HG03135 (cell line): ENCODE measurements around the gene NLGN2.

Experiments used
- ATAC-seq: cut with Tn5 transposase; IDR thresholded peaks from one replicate; pipeline ENCODE4 v1.9.1; 2021; ENCODE audit warnings: mild to moderate bottlenecking, moderate library complexity; ENCODE audit not compliant: unreplicated experiment

Gene NLGN2

GRCh38 chr17:7391307-7391706 is 16.3 kb upstream of the NLGN2 start:
- ATAC-seq: no peak

GRCh38 chr17:7392696-7393612 is 14.7 kb upstream of the NLGN2 start:
- no peak for ATAC-seq

DNA sequence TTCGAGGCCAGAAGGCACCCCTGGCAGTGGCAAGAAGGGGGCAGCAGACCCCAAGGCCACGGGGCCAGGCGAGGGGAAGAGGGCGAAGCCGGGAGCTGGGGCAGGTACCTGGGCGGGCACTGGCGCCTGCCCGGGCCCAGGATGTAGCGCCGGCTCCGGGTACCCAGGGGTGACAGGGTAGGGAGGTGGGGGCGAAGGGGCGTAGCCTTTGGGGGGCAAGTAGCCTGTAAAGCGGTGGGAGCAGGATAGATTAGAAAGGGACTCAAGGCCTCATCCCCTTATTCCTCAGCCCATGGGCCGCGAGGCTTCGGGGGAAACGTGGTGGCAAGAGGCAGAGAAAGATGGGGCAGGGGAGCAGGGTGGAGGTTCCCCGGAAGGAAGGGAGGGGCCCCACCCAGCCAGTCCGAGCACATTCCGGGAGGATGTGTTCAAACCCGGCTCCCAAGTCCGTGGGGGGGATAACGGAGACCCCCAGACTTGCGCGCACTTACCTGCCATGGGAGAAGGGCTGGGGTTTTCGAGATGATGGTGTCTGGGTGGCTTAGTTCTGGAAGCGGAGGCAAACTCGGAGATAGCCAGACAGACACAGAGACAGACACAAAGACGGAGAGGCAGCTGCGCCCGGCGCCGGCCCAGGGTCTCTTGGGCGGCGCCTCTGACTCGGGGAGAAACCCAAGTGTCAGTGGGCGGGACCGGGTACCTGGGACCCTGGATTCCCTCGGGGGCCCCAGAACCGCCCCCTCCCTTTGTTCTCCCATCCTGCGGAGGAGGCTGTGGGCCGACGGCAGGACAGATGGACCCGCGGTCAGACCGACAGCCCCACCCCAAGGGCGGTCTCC is 13.8 kb upstream of the NLGN2 start:
- ATAC-seq: peak; percentile 39

DNA sequence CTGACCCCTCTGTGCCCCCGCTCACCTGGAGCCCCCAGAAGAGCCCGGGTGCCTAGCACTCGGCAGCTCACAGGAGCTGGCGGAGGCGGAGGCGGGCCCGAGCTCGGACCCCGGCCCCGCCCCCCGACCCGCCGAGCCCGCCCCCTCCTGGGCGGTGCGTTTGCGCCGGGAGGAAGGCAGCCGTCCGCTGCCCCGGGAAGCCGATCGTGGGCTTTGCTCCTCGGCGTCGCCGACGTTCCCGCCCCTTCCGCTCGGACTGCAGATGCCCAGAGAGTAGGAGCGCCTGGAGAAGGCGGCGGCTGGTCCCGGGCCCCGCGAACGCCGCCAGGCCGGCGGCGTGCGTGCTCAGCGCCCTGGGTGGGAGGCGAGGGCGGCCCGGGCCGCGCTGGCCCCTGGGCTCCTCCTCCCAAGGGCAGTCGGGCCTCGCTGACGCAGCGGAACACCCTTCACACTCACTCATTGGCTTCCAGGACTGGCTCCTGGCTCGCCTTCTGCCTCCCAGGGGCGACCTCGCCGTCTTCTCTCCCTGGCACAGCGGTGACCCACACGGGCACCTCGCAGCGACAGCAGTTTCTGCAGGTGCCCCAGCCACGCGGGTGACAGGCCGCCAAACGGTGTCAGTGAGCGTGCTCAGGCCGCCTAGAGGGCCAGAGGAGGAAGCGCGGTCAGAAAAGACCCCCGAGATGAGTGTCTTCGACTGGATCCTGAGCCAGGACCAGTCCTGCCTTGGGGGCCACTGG is 13.0 kb upstream of the NLGN2 start, which contains the start of gene PLSCR3:
Gene PLSCR3, minus strand, starts transcription at position 74 of the 740 bp plus-strand sequence. CDS start 415 bp downstream, outside the sequence.
- peak; percentile 77 for ATAC-seq

- no peak for ATAC-seq
Measured at GRCh38 chr17:7396147-7396546, 11.5 kb upstream of the NLGN2 start.

DNA sequence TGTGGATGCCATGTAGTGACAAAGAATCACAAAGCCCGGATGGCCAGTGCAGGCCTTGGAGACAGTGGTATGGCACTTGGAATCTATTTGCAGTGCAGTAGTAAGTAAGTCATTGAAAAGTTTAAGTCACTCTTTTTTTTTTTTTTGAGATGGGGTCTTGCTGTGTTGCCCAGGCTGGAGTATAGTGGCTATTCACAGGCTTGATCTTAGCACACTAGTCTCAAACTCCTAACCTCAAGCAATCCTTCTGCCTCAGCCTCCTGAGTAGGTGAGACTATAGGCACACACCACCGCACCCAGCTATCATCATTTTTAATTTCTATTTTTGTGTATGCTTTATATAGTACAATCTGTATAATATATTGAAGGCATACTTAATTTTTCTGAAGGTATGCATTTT is 9.0 kb upstream of the NLGN2 start:
- ATAC-seq: no peak

GRCh38 chr17:7403043-7403726 is 4.5 kb upstream of the NLGN2 start:
- ATAC-seq: no peak

- ATAC-seq: no peak
Measured at GRCh38 chr17:7403727-7403976, 4.0 kb upstream of the NLGN2 start.

GRCh38 chr17:7403977-7404736 is 3.5 kb upstream of the NLGN2 start, which contains the start of gene TMEM256:
Gene TMEM256 (minus strand): TSS chr17:7404097. CDS start chr17:7404084, 13 bp downstream.
- peak; percentile 91 for ATAC-seq

- peak; percentile 8 for ATAC-seq
Measured at GRCh38 chr17:7404737-7405349, 2.8 kb upstream of the NLGN2 start.

- no peak for ATAC-seq
Measured at GRCh38 chr17:7405350-7406234, 2.1 kb upstream of the NLGN2 start.

- ATAC-seq: no peak
Measured at GRCh38 chr17:7406235-7406825, 1.3 kb upstream of the NLGN2 start.

DNA sequence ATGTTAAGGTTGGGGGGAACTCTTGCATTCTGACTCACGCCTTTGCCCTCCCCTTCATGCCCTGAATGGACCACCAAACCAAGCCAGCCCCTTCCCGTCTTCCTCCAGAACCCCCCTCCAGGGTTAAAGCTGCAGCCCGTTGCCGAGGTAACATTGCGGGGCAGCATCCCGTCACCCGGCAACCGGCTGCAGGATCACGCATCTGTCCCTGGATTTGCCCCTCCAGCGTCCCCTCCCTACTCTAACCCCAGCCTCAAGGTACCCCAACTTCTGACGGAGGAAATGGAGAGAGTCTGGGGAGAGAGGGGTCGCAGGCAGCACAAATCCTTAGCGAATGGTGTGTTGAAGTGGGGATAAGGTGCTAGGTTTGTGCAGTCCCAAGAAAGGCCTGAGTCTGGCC is 563 bp upstream of the NLGN2 start:
- ATAC-seq: no peak

DNA sequence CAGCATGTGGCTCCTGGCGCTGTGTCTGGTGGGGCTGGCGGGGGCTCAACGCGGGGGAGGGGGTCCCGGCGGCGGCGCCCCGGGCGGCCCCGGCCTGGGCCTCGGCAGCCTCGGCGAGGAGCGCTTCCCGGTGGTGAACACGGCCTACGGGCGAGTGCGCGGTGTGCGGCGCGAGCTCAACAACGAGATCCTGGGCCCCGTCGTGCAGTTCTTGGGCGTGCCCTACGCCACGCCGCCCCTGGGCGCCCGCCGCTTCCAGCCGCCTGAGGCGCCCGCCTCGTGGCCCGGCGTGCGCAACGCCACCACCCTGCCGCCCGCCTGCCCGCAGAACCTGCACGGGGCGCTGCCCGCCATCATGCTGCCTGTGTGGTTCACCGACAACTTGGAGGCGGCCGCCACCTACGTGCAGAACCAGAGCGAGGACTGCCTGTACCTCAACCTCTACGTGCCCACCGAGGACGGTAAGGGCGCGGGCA is 645 bp downstream of the NLGN2 start:
- no peak for ATAC-seq

DNA sequence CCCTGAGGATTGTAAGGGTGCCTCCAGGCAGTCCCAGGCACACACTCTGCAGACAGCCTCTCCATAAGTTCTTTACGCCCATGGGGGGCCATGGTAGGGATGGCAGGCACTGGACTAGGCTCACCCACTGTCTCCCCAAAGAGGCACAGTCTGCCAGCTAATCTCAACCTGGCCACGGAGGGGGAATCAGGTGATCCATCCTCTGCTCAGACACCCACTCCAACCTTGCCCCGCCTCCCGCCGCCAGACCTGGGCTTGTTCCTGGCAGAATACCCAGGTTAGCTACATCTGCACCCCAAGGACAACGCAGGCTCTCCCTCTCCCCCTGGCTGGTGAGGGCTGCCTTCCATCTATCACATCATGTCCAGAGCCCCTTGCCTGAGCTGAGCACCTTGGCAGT is 1.2 kb downstream of the NLGN2 start:
- ATAC-seq: no peak

DNA sequence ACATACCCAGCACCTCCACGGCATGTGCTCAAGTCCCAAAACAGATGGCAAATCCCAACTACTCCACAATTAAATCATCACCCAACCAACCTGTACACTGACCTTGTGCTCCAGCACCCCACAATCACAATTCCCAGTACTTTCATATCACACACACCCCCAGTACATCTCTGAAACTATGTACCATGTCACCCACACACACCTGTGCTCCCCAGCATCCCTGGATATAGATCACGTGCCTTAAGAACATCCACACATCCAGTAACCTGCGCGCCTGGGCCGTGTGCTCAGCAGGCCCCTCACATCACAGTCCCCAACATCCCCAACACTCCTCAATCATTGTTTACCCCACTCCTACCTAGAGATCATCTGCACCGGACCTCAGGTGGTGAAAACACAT is 2.1 kb downstream of the NLGN2 start:
- no peak for ATAC-seq

GRCh38 chr17:7410634-7411426 is 3.2 kb downstream of the NLGN2 start:
- ATAC-seq: no peak
